ENCODE data around the gene TRAF3IP3. TPM values are rescaled to one million over a fixed set of nuclear protein-coding genes. Genes with fewer than 3 reads are reported as not detected.

Gene TRAF3IP3
- total and polyA plus RNA-seq, 2 donors (not counting 1 experiment from before 2014, with no cell fraction given): 262 to 344 TPM

DNA sequence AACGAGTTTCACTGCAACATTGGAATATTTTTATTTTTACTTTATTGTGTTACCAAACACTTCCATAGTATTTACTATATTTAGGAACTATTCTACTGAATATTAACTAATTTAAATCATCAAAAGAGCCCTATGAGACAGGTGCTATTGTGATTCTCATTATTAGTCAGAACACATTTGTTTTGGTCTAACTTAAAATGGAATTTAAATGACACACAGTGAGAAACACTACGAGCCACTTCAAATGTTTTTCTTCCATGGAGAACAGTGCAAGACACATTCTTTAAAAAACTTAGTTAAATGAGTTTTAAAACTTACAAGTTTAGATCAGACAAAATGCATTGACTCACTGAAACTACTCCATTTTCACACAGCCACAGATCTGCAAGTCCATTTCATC lies 6.6 kb upstream of the TRAF3IP3 start:
- Mint-ChIP-seq H3K27me3 (no peaks in the 10 kb centered on the region), H3K27ac (no peak overlapping the region), H3K9me3 (ENCODE audit: insufficient read depth) (no peaks in the 10 kb centered on the region), H3K4me1 (peaks cover 35% of the 10 kb centered on the region), H3K4me3 (no peak overlapping the region)
- TF ChIP-seq EZH2 (IDR thresholded peaks at IDR 0.05; ENCODE audit: borderline replicate concordance, insufficient read depth, low read depth, low read length, poor library complexity, severe bottlenecking): no peak
- TF ChIP-seq, protein P1, sequence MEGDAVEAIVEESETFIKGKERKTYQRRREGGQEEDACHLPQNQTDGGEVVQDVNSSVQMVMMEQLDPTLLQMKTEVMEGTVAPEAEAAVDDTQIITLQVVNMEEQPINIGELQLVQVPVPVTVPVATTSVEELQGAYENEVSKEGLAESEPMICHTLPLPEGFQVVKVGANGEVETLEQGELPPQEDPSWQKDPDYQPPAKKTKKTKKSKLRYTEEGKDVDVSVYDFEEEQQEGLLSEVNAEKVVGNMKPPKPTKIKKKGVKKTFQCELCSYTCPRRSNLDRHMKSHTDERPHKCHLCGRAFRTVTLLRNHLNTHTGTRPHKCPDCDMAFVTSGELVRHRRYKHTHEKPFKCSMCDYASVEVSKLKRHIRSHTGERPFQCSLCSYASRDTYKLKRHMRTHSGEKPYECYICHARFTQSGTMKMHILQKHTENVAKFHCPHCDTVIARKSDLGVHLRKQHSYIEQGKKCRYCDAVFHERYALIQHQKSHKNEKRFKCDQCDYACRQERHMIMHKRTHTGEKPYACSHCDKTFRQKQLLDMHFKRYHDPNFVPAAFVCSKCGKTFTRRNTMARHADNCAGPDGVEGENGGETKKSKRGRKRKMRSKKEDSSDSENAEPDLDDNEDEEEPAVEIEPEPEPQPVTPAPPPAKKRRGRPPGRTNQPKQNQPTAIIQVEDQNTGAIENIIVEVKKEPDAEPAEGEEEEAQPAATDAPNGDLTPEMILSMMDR (IDR thresholded peaks at IDR 0.05): no peak
- H3K27me3 ChIP-seq (replicated peaks in 1 of 4; ENCODE audit: control extremely low read depth in 1 of 4, control insufficient read depth in 3 of 4, insufficient read depth in 4 of 4, low read length in 3 of 4): no peaks in the 10 kb centered on the region
- POLR2A ChIA-PET: no interaction called here
- ATAC-seq (ENCODE audit: low read depth) (no peak), DNase-seq (no peak)
- H3K4me3 ChIP-seq (ENCODE audit: control extremely low read depth in 1 of 5, extremely low read depth in 1 of 5, insufficient read depth in 1 of 5, low read depth in 2 of 5, low read length in 4 of 5): no peak overlapping the region
- CTCF ChIA-PET: interaction anchor here (1.4 to 3.2 kb wide), 11 partner anchors 10 to 182 kb away, joined by 3 to 48 read pairs (median 11); partner anchors contain the start of genes C1orf74 and UTP25
- intact Hi-C loops (cut with micrococcal nuclease): loop anchor here (5.0 kb wide), 1 partner anchor 578 kb away; the partner anchor contains the start of gene HHAT
- no peaks in the 10 kb centered on the region for H3K9me3 ChIP-seq (ENCODE audit: control extremely low read depth in 1 of 3, control insufficient read depth in 2 of 3, insufficient read depth in 1 of 3, low read length in 2 of 3)
- H3K27ac ChIP-seq (ENCODE audit: low read length in 2 of 2): no peak overlapping the region
- no peak overlapping the region for H3K9ac ChIP-seq (ENCODE audit: low read length)
- no CpG with 5 or more reads among the region's 2 CpGs for WGBS (ENCODE audit: insufficient coverage)
- H2AFZ ChIP-seq (ENCODE audit: insufficient read depth, low read depth, low read length, poor library complexity, severe bottlenecking): no peak overlapping the region
- peaks cover 1% of the 10 kb centered on the region for H3K79me2 ChIP-seq (ENCODE audit: control insufficient read depth, insufficient read depth, low read length)
- H3K36me3 ChIP-seq (replicated peaks in 1 of 2; ENCODE audit: control extremely low read depth in 1 of 2, control insufficient read depth in 1 of 2, extremely low read depth in 1 of 2, insufficient read depth in 2 of 2, low read length in 1 of 2): no peaks in the 10 kb centered on the region
- H3K4me1 ChIP-seq (ENCODE audit: control insufficient read depth in 2 of 2, insufficient read depth in 2 of 2, low read length in 2 of 2): peaks cover 29 to 36% of the 10 kb centered on the region in 2 donors
- no peak overlapping the region for H3K4me2 ChIP-seq (replicated peaks; ENCODE audit: low read depth, low read length, poor library complexity, severe bottlenecking)
- H4K20me1 ChIP-seq (ENCODE audit: control insufficient read depth, insufficient read depth, low read length, poor library complexity, severe bottlenecking): no peaks in the 10 kb centered on the region

DNA sequence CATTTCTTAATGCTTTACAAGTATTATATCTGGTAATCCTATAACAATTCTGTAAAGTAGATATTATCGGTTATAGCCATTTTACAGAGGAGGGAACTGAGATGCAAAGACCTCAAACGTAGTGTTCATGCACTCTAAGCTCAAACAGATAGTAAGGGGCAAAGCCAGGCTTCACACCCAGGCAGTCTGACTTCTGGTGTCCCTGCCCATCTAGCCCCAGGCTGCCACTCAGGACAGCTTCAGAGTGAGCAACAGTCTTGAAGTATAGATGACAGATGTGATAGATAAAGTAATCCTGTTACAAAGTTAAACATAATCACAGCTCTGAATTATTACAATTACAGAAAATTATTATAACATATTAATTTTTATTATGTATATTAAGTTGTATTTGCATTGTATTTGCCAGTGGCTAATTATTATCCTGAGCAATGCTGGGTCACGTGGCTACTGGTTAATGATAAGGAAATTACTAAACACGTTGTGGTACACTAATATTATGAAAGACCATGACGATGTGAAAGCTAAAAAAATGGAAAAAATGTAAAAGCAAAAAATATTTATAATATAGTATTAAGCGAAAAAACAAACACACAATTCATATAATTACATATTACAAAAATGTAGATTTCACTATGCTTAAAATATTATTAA lies 6.1 kb upstream of the TRAF3IP3 start:
- H3K27me3 Mint-ChIP-seq: no peaks in the 10 kb centered on the region
- ChIA-PET POLR2A (no interaction called here), CTCF (interaction anchor here (2.6 to 3.2 kb wide), 4 partner anchors 10 to 180 kb away, joined by 11 to 48 read pairs (median 21); no protein-coding TSS in a partner anchor)
- Histone ChIP-seq H3K27me3 (replicated peaks in 1 of 4; ENCODE audit: control extremely low read depth in 1 of 4, control insufficient read depth in 3 of 4, insufficient read depth in 4 of 4, low read length in 3 of 4) (no peaks in the 10 kb centered on the region), H3K36me3 (replicated peaks in 1 of 2; ENCODE audit: control extremely low read depth in 1 of 2, control insufficient read depth in 1 of 2, extremely low read depth in 1 of 2, insufficient read depth in 2 of 2, low read length in 1 of 2) (no peaks in the 10 kb centered on the region), H3K79me2 (ENCODE audit: control insufficient read depth, insufficient read depth, low read length) (peaks cover 7% of the 10 kb centered on the region), H2AFZ (ENCODE audit: insufficient read depth, low read depth, low read length, poor library complexity, severe bottlenecking) (no peak overlapping the region), H3K4me1 (ENCODE audit: control insufficient read depth in 2 of 2, insufficient read depth in 2 of 2, low read length in 2 of 2) (peaks cover 29 to 38% of the 10 kb centered on the region in 2 donors), H4K20me1 (ENCODE audit: control insufficient read depth, insufficient read depth, low read length, poor library complexity, severe bottlenecking) (no peaks in the 10 kb centered on the region), H3K9me3 (ENCODE audit: control extremely low read depth in 1 of 3, control insufficient read depth in 2 of 3, insufficient read depth in 1 of 3, low read length in 2 of 3) (no peaks in the 10 kb centered on the region), H3K27ac (ENCODE audit: low read length in 2 of 2) (no peak overlapping the region), H3K4me2 (replicated peaks; ENCODE audit: low read depth, low read length, poor library complexity, severe bottlenecking) (no peak overlapping the region), H3K4me3 (ENCODE audit: control extremely low read depth in 1 of 5, extremely low read depth in 1 of 5, insufficient read depth in 1 of 5, low read depth in 2 of 5, low read length in 4 of 5) (no peak overlapping the region), H3K9ac (ENCODE audit: low read length) (no peak overlapping the region)
- H3K4me3 Mint-ChIP-seq: no peak overlapping the region
- no peak overlapping the region for H3K27ac Mint-ChIP-seq
- peaks cover 35% of the 10 kb centered on the region for H3K4me1 Mint-ChIP-seq
- TF ChIP-seq EZH2 (IDR thresholded peaks at IDR 0.05; ENCODE audit: borderline replicate concordance, insufficient read depth, low read depth, low read length, poor library complexity, severe bottlenecking): no peak
- TF ChIP-seq, protein P1 (IDR thresholded peaks at IDR 0.05): no peak
- no peak for DNase-seq
- no peak for ATAC-seq (ENCODE audit: low read depth)
- no peaks in the 10 kb centered on the region for H3K9me3 Mint-ChIP-seq (ENCODE audit: insufficient read depth)
- WGBS (ENCODE audit: insufficient coverage): 71% methylated on average over 1 of the region's 6 CpGs
- intact Hi-C loops (cut with micrococcal nuclease): loop anchor here (5.0 to 10.0 kb wide), 2 partner anchors 75 to 578 kb away; partner anchors contain the start of genes G0S2 and HHAT
